HG03354 (cell line): Measurements from ENCODE around the gene ITGAD.

ENCODE experiments used
- ATAC-seq: cut with Tn5 transposase; IDR thresholded peaks from one replicate; pipeline ENCODE4 v1.9.1; 2021; ENCODE audit warnings: mild to moderate bottlenecking; ENCODE audit not compliant: unreplicated experiment, poor library complexity, severe bottlenecking

ITGAD gene

DNA sequence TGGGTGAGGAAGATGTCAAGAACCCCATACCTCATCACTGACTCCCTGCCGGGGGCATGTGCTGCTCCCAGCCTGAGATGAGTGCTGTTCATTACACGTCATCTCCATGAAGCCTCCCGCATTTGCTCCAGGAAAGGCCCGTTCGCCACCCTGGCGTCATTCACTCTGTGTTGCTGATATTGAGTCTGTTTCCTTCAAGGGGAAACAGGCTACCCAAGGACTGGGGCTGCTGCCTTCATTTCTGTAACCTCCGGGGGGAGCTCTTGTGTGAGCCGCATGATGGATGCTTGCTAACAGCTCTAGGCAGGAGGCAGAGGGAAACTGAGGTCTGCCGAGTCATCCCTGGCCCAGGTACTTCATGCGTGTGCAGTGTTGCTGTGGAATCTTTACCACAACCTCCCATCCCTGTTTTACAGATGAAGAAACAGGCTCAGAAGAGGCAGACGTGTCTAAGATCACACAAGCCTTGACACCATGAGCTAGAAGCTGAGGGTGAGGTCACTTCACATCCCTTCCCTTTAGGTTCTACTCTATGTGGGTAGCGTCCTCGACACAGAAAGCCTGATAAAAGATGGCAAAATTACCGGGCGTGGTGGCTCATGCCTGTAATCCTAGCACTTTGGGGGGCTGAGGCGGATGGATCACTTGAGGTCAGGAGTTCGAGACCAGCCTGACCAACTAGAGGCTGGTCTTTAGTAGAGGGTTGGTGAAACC, 62.6 kb downstream of the ITGAD start:
- ATAC-seq: no peak

DNA sequence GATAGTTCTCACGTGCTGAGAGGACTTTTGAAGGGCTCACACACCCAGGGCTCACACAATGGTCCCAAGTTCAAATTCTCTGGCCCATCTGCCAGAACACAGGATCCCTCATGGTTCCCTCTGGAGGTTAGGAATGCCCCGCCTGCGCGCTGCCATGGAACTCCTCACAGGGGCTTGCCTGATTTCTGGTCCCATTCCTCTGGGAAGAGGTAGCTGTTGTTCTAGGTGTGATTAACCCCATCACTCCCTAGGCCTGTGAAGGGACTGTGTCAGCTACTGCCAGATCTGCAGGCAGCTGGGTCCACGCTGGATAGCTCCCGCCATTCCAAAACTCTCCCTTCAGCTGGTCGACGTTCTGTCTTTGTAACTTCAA, 63.8 kb downstream of the ITGAD start:
- no peak for ATAC-seq

DNA sequence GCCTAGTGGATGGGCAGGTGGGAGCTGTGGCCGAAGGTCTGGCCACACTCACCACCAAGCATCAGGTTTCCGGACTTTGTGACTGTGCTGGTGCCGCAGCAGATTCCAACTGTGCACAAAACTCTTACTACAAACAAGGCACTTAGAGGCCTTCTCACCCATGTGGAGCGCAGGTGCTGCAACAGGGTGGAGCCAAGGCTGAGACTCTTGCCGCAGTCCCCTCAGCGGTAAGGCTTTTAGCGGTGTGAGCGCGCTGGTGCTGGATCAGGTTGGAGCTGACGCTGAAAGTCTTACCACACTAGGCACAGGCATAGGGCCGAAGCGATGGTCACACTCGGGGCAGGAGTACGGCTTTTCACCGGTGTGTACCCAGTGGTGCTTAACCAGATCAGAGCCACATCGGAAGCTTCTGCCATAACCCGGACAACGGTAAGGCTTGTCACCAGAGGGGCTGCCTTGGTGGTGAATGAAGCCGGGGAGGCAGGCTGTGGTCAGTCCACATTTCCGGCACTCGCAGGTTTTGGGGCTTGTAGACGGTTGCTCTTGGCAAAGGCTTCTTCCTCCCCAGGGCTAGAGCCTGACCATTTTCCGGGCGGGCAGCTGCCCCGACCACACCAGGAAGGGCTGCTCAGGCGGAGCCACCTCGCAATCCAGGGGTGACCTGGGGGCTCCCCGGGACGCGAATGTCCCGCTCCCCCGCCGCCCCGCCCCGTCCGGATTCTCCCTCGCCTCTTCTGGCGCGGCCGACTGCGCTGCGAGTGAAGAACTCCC, 65.1 kb downstream of the ITGAD start:
- ATAC-seq: peak; percentile 24

GRCh38 chr16:31458844-31459686, 65.9 kb downstream of the ITGAD start, which contains the start of gene ARMC5:
TSS of gene ARMC5 (plus strand) at chr16:31459501. CDS start at chr16:31459525, 24 bp downstream.
- ATAC-seq: peak; percentile 75

DNA sequence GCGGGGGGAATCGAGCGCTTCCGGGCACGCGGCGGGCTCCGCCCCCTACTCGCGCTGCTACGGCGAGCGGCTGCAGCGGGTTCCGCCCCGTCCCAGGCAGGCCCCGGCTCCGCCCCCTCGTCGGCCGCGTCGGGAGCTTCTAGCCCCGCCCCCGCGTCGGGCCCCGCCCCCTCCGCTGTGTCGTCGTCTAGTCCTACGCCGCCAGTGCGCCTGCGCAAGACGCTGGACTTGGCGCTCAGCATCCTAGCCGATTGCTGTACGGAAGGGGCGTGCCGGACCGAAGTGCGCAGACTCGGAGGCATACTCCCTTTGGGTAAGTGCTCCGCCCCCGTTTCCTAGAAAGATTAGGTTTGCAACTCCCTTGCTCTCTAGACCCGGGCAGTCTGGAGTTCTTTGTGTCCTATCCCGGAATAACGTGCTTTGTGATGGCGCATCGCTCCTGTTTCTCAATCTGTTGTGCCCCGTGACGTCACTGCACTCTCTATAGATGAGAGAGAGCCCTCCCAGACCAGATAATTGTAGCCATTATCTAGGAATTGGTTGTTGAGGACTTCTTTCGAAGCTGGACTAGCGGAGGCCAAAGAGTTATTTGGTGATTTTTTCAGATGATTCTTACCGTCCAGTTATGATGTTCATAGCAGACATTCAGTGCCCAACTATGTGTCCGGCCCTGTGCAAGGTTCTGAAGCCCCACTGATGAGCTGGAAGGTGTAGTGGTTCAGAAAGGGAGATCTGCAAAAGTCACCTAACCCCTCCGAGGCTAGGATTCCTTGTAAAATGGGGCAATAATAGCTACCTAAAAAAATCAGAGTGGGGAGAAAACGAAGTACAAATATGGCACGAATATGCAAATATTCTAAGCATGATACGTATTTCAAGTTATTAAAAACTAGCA, 66.8 kb downstream of the ITGAD start:
- peak; percentile 71 for ATAC-seq

DNA sequence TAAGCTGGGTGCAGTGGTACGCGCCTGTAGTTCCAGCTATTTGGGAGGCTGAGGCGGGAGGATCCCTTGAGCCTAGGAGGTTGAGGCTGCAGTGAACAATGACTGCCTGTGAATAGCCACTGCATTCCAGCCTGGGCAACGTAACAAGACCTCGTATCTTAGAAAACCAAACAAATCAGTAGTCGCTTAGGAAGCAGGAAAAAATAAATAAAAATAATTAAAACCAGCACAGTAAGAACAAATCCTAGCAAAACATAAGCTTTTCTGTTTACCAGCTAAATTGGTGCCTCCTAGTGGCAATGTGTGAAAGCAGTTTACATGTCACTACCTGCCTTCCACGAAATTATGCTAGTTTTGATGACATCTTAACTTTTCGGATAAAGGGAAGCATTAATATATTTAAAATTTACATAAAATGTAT, 67.5 kb downstream of the ITGAD start:
- no peak for ATAC-seq

GRCh38 chr16:31461201-31461920, 68.2 kb downstream of the ITGAD start:
- no peak for ATAC-seq

- no peak for ATAC-seq
Observed at GRCh38 chr16:31461921-31462804, 69.0 kb downstream of the ITGAD start.

DNA sequence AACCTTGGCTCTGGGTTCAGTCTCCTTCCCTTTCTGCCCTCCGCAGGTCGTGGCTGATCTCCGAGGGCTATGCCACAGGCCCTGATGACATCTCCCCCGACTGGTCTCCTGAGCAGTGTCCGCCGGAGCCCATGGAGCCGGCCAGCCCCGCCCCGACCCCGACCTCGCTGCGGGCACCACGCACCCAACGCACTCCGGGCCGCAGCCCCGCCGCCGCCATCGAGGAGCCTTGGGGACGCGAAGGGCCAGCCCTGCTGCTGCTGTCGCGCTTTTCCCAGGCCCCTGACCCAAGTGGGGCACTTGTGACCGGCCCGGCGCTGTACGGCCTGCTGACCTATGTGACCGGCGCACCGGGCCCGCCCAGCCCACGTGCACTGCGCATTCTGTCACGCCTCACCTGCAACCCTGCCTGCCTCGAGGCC, 71.2 kb downstream of the ITGAD start:
- ATAC-seq: no peak

GRCh38 chr16:31464781-31465260, 71.7 kb downstream of the ITGAD start:
- no peak for ATAC-seq

GRCh38 chr16:31465788-31466370, 72.7 kb downstream of the ITGAD start:
- ATAC-seq: no peak

- ATAC-seq: no peak
Observed at GRCh38 chr16:31466381-31466841, 73.3 kb downstream of the ITGAD start.

DNA sequence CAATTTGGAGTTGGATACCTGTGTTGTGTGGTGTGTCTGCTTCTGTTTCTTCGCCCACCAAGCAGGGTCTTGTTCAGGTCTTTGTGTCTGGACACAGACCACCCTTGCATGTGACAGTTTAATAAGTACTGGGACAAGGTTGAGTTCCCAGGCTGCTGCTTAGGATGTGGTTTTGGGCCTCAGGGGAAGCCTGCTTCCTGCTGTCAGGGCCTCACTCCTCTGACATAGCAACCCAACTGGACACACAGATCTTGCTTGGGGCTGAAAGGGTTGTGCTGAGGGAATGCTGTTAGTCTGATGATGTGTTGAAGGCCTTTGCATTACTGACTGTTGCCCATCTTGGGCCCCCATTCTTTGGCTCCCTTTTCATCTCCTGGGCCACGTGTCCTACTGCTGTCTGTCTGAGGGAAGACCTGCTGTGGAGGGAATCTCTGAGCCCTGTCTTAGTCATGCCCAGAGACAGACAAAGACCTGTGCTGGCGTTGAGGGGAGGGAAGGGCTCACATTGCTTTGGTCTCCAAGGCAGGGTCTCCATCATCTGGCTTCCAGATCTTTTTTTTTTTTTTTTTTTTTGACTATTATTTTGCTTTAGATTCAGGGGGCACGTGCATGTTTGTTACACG, 74.1 kb downstream of the ITGAD start:
- peak; percentile 82 for ATAC-seq

DNA sequence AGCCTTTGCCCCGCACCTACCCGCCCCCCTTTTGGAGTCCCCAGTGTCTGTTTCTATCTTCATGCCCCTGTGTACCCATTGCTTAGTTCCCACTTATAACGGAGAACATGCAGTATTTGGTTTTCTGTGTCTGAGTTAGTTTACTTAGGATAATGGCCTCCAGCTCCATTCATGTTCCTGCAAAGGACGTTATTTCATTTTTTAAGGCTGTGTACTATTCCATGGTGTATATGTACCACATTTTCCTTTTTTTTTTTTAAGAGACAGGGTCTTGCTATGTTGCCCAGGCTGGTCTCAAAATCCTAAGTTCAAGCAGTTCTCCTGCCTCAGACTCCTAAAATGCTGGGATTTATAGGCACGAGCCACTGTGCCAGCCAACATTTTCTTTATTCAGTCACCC, 74.7 kb downstream of the ITGAD start:
- ATAC-seq: no peak

GRCh38 chr16:31470615-31471014, 77.5 kb downstream of the ITGAD start:
- no peak for ATAC-seq

DNA sequence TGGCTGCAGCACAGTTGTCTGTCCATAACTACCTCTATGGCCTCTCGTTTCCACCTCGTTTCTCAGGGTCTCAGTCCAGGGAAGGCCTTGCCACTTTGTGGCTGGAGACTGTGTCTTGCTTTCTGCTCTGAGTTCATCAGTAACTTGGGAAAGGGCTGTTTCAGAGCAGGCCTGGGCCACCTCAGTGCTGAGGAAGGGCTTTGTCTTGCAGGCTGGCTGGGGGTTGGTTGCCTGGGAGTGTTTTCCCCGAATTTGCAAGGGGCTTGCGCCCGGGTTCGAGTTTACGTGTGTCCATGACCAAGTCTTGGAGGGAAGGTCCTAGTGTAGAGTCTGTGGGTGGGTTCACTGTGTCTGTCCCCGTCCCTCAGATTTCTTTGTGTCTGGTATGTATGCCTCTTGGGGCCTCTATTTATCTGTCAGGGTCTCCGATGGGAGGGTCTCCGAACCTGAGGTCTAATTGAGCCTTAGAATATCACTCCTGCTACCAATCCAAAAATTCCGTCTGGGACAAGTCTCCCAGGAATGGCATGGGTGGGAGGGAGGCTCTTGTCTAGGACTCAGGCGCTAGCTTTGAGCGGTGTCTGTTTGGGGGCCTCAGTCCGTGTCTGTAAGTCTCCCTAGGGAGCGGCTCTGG, 78.2 kb downstream of the ITGAD start:
- ATAC-seq: no peak
